ENCODE results near the gene ATRIP.

DNA sequence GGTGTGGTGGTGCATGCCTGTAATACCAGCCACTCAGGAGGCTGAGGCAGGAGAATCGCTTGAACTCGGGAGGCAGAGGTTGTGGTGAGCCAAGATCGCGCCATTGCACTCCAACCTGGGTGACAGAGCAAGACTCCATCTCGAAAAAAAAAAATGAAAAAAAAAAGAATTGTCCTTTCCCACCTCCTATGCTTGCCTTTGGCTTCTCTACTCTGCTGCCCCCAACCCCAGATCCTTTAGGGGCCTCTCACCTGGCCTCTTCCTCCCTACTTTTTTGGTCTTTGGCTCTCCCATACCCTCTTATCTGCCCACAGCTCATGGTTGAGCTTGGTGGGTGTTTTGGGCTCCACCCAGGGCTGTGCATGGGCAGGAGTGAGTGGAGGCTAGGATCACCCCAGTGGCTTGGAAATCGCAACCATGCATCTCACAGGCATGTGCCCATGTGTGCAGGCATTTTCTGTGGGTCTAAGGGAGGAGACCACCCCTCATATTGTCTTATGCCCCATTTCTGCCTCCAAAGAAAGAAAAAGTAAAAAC lies 59.5 kb downstream of the ATRIP start:
- TF ChIP-seq, protein P1, sequence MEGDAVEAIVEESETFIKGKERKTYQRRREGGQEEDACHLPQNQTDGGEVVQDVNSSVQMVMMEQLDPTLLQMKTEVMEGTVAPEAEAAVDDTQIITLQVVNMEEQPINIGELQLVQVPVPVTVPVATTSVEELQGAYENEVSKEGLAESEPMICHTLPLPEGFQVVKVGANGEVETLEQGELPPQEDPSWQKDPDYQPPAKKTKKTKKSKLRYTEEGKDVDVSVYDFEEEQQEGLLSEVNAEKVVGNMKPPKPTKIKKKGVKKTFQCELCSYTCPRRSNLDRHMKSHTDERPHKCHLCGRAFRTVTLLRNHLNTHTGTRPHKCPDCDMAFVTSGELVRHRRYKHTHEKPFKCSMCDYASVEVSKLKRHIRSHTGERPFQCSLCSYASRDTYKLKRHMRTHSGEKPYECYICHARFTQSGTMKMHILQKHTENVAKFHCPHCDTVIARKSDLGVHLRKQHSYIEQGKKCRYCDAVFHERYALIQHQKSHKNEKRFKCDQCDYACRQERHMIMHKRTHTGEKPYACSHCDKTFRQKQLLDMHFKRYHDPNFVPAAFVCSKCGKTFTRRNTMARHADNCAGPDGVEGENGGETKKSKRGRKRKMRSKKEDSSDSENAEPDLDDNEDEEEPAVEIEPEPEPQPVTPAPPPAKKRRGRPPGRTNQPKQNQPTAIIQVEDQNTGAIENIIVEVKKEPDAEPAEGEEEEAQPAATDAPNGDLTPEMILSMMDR (IDR thresholded peaks at IDR 0.05): no peak
- TF ChIP-seq ZFX (IDR thresholded peaks at IDR 0.05; ENCODE audit: borderline replicate concordance): no peak

Data from 22Rv1 (cell line).